Measurements from ENCODE around the gene ARSI.

DNA sequence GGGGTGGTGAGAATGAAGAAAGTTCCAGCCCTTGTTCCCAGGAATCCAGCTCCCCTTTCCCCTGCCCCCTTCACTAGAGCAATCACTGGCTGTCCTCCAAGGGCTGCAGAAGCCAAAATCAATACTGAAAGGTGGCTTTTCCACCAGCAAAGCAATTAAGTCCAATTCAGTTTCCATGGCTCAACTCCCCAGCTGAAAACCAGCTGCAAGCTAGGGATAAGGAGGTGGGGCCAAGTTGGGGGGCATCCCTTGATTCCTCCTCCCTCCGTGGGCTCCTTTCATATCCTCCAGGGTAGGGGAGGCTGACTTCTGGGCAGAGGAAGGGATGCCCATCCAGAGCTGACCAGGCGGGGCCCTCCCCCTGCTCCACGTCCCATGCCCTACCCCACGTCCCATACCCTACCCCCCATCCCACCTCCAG is 35.8 kb downstream of the ARSI start:
- no peak for TF ChIP-seq POLR2A (IDR thresholded peaks at IDR 0.05)
- TF ChIP-seq, protein P1, sequence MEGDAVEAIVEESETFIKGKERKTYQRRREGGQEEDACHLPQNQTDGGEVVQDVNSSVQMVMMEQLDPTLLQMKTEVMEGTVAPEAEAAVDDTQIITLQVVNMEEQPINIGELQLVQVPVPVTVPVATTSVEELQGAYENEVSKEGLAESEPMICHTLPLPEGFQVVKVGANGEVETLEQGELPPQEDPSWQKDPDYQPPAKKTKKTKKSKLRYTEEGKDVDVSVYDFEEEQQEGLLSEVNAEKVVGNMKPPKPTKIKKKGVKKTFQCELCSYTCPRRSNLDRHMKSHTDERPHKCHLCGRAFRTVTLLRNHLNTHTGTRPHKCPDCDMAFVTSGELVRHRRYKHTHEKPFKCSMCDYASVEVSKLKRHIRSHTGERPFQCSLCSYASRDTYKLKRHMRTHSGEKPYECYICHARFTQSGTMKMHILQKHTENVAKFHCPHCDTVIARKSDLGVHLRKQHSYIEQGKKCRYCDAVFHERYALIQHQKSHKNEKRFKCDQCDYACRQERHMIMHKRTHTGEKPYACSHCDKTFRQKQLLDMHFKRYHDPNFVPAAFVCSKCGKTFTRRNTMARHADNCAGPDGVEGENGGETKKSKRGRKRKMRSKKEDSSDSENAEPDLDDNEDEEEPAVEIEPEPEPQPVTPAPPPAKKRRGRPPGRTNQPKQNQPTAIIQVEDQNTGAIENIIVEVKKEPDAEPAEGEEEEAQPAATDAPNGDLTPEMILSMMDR (IDR thresholded peaks at IDR 0.05), result no peak

Data from tibial nerve (tissue), 3 donors.